Measurements from ENCODE around the gene SRL. TPM values are rescaled to one million over a fixed set of nuclear protein-coding genes. Genes with fewer than 3 reads are reported as not detected.

Gene SRL
- total and polyA plus RNA-seq, 2 of the 4 experiments (the other 2 are of a cell fraction), result under 0.01 to 0.14 TPM

GRCh38 chr16:4179020-4179419, 62.9 kb downstream of the SRL start:
- no peak overlapping the region for H2BK15ac ChIP-seq (ENCODE audit: low read depth, low read length)
- 0 out of 4 replicates have a peak, but pooled peaks cover 0 to under 1% of the 10 kb centered on the region in 2 experiments for H3K79me1 ChIP-seq (ENCODE audit: low read depth in 1 of 2, low read length in 2 of 2)
- BruUV-seq (replicated peaks), result no TSS peak
- H3K4me1 ChIP-seq (ENCODE audit: control insufficient read depth, insufficient read depth, low read length), result peaks cover 14% of the 10 kb centered on the region
- no peak overlapping the region for H3K4me3 ChIP-seq (ENCODE audit: insufficient read depth, low read depth, low read length)
- 0 out of 4 replicates have a peak overlapping the region, but pooled peaks of 1 of the 2 experiments have one; percentile 1 for H4K8ac ChIP-seq (ENCODE audit: low read depth in 2 of 2, low read length in 2 of 2)
- peak; percentile 54 for DNase-seq
- no peak overlapping the region for H4K5ac ChIP-seq (ENCODE audit: low read depth, low read length)
- peak overlapping the region; percentile 15 for H2AK9ac ChIP-seq (replicated peaks; ENCODE audit: low read depth, low read length, poor library complexity)
- H3K9me3 ChIP-seq (ENCODE audit: control insufficient read depth, insufficient read depth, low read length), result no peaks in the 10 kb centered on the region
- CTCF ChIA-PET, result no interaction called here
- no peaks in the 10 kb centered on the region; the same call in 1 of the 2 replicates for H4K20me1 ChIP-seq (ENCODE audit: insufficient read depth, low read length)
- peak overlapping the region; percentile 57; the same call in 1 of the 2 replicates for H2AK5ac ChIP-seq (ENCODE audit: low read depth, low read length)
- dilution Hi-C loops (cut with HindIII; ENCODE audit: low sequenced_read_pairs, unreplicated experiment) (no loop called here), intact Hi-C loops (cut with micrococcal nuclease) (loop anchor here (10.0 kb wide), 1 partner anchor 194 kb away; no protein-coding TSS in a partner anchor), in situ Hi-C loops (cut with MboI; ENCODE audit: low sequenced_read_pairs) (no loop called here)
- no peak overlapping the region for H2BK5ac ChIP-seq (ENCODE audit: low read depth, low read length, poor library complexity, severe bottlenecking)
- H3K14ac ChIP-seq (replicated peaks; ENCODE audit: low read depth, low read length), result no peak overlapping the region
- H3K18ac ChIP-seq (ENCODE audit: low read depth, low read length), result no peak overlapping the region
- H3K4ac ChIP-seq (ENCODE audit: low read depth, low read length), result no peak overlapping the region; the same call in 1 of the 2 replicates
- no peak overlapping the region for H4K91ac ChIP-seq (ENCODE audit: insufficient read depth, low read depth, low read length)
- H3K4me2 ChIP-seq (ENCODE audit: low read depth, low read length), result no peak overlapping the region
- H3K9ac ChIP-seq (ENCODE audit: low read depth, low read length), result no peak overlapping the region
- H3K36me3 ChIP-seq (ENCODE audit: control insufficient read depth, insufficient read depth, low read length), result no peaks in the 10 kb centered on the region
- H2BK120ac ChIP-seq (ENCODE audit: low read depth, low read length), result no peak overlapping the region
- peaks cover under 1% of the 10 kb centered on the region; the same call in 1 of the 2 replicates for H3K9me1 ChIP-seq (ENCODE audit: insufficient read depth, low read length)
- H2AFZ ChIP-seq (replicated peaks; ENCODE audit: low read length, poor library complexity), result peak overlapping the region; percentile 23
- no peak overlapping the region for H3K23ac ChIP-seq (ENCODE audit: low read depth, low read length)
- no peak overlapping the region for H2BK20ac ChIP-seq (ENCODE audit: low read depth, low read length)
- 95% methylated on average over 4 of the region's 5 CpGs; no CpG with 5 or more reads in 1 of the 2 experiments for WGBS, 2 experiments (ENCODE audit: extremely low coverage in 2 of 2, insufficient read length in 1 of 2)
- POLR2A ChIA-PET (ENCODE audit: unreplicated experiment), result no interaction called here
- no peak for ATAC-seq (ENCODE audit: low read depth)
- H3K56ac ChIP-seq (ENCODE audit: extremely low read depth, insufficient read depth, low read length), result no peak overlapping the region
- TF ChIP-seq NFE2L2 (IDR thresholded peaks at IDR 0.05; ENCODE audit: low read depth, low read length) (no peak), CEBPB (IDR thresholded peaks at IDR 0.05; ENCODE audit: low read depth, low read length) (peak; percentile 95), RCOR1 (IDR thresholded peaks at IDR 0.05; ENCODE audit: insufficient replicate concordance, low read length) (no peak)
- no peaks in the 10 kb centered on the region for H3K27me3 ChIP-seq (ENCODE audit: control insufficient read depth, insufficient read depth, low read length)
- H3K27ac ChIP-seq (ENCODE audit: insufficient read depth, low read length), result no peak overlapping the region
